ENCODE measurements around the gene SNX8. TPM values are rescaled to one million over a fixed set of nuclear protein-coding genes. Genes with fewer than 3 reads are reported as not detected.

SNX8 gene
- total and polyA plus RNA-seq, 2 of the 4 experiments (the other 2 are of a cell fraction): 7.7 to 55.9 TPM

DNA sequence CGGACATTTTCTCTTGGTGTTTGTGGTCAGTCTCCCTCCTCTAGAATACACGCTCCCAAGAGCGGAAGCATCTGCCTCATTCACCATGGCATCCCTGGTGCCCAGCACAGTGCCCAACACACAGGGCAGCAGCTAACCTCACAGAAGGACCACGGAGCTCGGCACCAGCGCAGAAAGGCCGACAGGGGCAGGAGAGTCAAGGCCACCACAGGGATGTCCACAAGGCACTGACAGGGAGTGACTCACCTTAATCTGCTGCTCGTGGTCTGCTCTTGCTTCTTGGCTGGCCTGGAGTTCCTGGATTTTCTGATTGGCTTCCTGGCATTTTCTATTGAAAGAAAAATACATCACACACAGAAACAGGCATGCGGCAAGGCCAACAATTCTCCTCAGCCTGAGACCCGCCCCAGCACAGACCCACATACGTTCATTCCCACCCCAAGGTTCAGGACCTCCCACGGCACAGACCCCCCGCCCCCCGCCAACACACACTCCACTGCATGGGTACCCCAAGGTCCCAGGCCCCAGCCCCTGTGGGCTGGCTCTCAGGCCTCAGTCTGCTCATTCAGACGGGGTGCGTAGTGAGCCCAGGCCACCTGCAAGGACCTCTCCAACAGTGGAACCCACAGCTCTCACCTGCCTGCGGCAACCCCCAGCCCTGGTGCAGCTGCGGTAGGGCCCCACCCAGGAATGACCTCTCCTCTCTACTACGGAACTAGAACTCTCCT lies 96.4 kb downstream of the SNX8 start:
- Histone ChIP-seq H4K8ac (ENCODE audit: low read depth in 2 of 2, low read length in 2 of 2) (no peak overlapping the region), H3K9me1 (ENCODE audit: insufficient read depth, low read length) (peaks cover 4% of the 10 kb centered on the region; the same call in 1 of the 2 replicates), H2BK5ac (ENCODE audit: low read depth, low read length, poor library complexity, severe bottlenecking) (no peak overlapping the region), H3K23ac (ENCODE audit: low read depth, low read length) (no peak overlapping the region), H2AK9ac (replicated peaks; ENCODE audit: low read depth, low read length, poor library complexity) (no peak overlapping the region), H2AK5ac (ENCODE audit: low read depth, low read length) (no peak overlapping the region), H3K4ac (ENCODE audit: low read depth, low read length) (no peak overlapping the region), H3K14ac (replicated peaks; ENCODE audit: low read depth, low read length) (no peak overlapping the region), H4K5ac (ENCODE audit: low read depth, low read length) (no peak overlapping the region), H3K18ac (ENCODE audit: low read depth, low read length) (no peak overlapping the region), H3K4me2 (ENCODE audit: low read depth, low read length) (no peak overlapping the region), H4K20me1 (ENCODE audit: insufficient read depth, low read length) (peaks cover 3% of the 10 kb centered on the region), H3K36me3 (ENCODE audit: control insufficient read depth, insufficient read depth, low read length) (peaks cover 62% of the 10 kb centered on the region), H3K9ac (ENCODE audit: low read depth, low read length) (no peak overlapping the region), H2BK15ac (ENCODE audit: low read depth, low read length) (no peak overlapping the region), H3K9me3 (ENCODE audit: control insufficient read depth, insufficient read depth, low read length) (no peaks in the 10 kb centered on the region), H3K27me3 (ENCODE audit: control insufficient read depth, insufficient read depth, low read length) (no peaks in the 10 kb centered on the region), H3K27ac (ENCODE audit: insufficient read depth, low read length) (no peak overlapping the region), H2AFZ (replicated peaks; ENCODE audit: low read length, poor library complexity) (peak overlapping the region; percentile 43), H2BK120ac (ENCODE audit: low read depth, low read length) (no peak overlapping the region), H4K91ac (ENCODE audit: insufficient read depth, low read depth, low read length) (no peak overlapping the region), H3K4me3 (ENCODE audit: insufficient read depth, low read depth, low read length) (no peak overlapping the region), H2BK20ac (ENCODE audit: low read depth, low read length) (no peak overlapping the region), H3K56ac (ENCODE audit: extremely low read depth, insufficient read depth, low read length) (no peak overlapping the region), H3K4me1 (ENCODE audit: control insufficient read depth, insufficient read depth, low read length) (no peaks in the 10 kb centered on the region), H3K79me1 (ENCODE audit: low read depth in 1 of 2, low read length in 2 of 2) (peaks cover 0 to 9% of the 10 kb centered on the region in 2 experiments; a peak in 1 of 4 replicates)
- TF ChIP-seq SMC3 (IDR thresholded peaks at IDR 0.05; ENCODE audit: low read depth, low read length): no peak
- TF ChIP-seq CEBPB (IDR thresholded peaks at IDR 0.05; ENCODE audit: low read depth, low read length): no peak
- TF ChIP-seq NFE2L2 (IDR thresholded peaks at IDR 0.05; ENCODE audit: low read depth, low read length): no peak
- no peak for TF ChIP-seq MXI1 (IDR thresholded peaks at IDR 0.05; ENCODE audit: borderline replicate concordance, low read depth, low read length)
- no peak for TF ChIP-seq FOS (IDR thresholded peaks at IDR 0.05; ENCODE audit: low read depth, low read length)
- no peak for TF ChIP-seq RCOR1 (IDR thresholded peaks at IDR 0.05; ENCODE audit: insufficient replicate concordance, low read length)
- no peak for TF ChIP-seq CHD1 (IDR thresholded peaks at IDR 0.05; ENCODE audit: low read depth, low read length)
- TF ChIP-seq BHLHE40 (IDR thresholded peaks at IDR 0.05; ENCODE audit: low read depth, low read length): no peak
- no peak for TF ChIP-seq RFX5 (IDR thresholded peaks at IDR 0.05; ENCODE audit: low read depth, low read length)
- ChIA-PET POLR2A (ENCODE audit: unreplicated experiment) (no interaction called here), CTCF (no interaction called here)
- BruUV-seq (replicated peaks): no TSS peak
- intact Hi-C loops (cut with micrococcal nuclease) (no loop called here), in situ Hi-C loops (cut with MboI; ENCODE audit: low sequenced_read_pairs) (loop anchor here (10.0 kb wide), 1 partner anchor 563 kb away; no protein-coding TSS in a partner anchor), dilution Hi-C loops (cut with HindIII; ENCODE audit: low sequenced_read_pairs, unreplicated experiment) (no loop called here)
- WGBS, 2 experiments (ENCODE audit: extremely low coverage in 2 of 2, insufficient read length in 1 of 2): 98% methylated on average over 7 of the region's 19 CpGs; no CpG with 5 or more reads in 1 of the 2 experiments
- ATAC-seq (ENCODE audit: low read depth): no peak
- DNase-seq: peak; percentile 9

All from IMR-90 (cell line).